Fibroblast of lung (primary cell): Measurements from ENCODE around the gene CHAMP1.

ENCODE experiments used
- CTCF ChIP-seq, 2 donors: IDR thresholded peaks in 1 of 2; conservative IDR thresholded peaks in 1 of 2; 1 replicate in 1 of 2; 2 replicates in 1 of 2; pipeline ENCODE4 v1.5.1; 2011 to 2012; ENCODE audit warnings: low read length in 2 of 2, control low read depth in 1 of 2, inconsistent platforms in 1 of 2, low read depth in 1 of 2, mild to moderate bottlenecking in 1 of 2
- EZH2 ChIP-seq: IDR thresholded peaks from 2 replicates; pipeline ENCODE4 v1.5.1; 2012; ENCODE audit warnings: low read length, control low read depth, mild to moderate bottlenecking; ENCODE audit errors: missing control alignments

- no peak for TF ChIP-seq CTCF (conservative IDR thresholded peaks at IDR 0.05 in 1 of 2, IDR thresholded peaks at IDR 0.05 in 1 of 2; ENCODE audit: low read depth in 1 of 2, low read length in 2 of 2)
- TF ChIP-seq EZH2, result no peak
Observed at GRCh38 chr13:114328034-114328433, 13.7 kb downstream of the CHAMP1 start.
